RWPE2 (cell line): ENCODE results near the gene POLR1G.

ENCODE experiments used
- ATAC-seq: fragments of 200-7000 bp; cut with Tn5 transposase; 3 replicates; pipeline ENCODE4 v1.9.1; 2021; ENCODE audit warnings: low read depth
- DNase-seq: peaks from one replicate; pipeline ENCODE4 v3.0.0-alpha.2; 2020; ENCODE audit warnings: low spot score
- H3K27ac ChIP-seq: fragments of 450-650 bp; 2 replicates; pipeline ENCODE4 v1.5.1; 2017; ENCODE audit warnings: mild to moderate bottlenecking; ENCODE audit not compliant: poor library complexity, severe bottlenecking
- H3K27me3 ChIP-seq: fragments of 250-450 bp; sonication (Bioruptor Pico); 2 replicates; pipeline ENCODE4 v1.5.1; 2021; ENCODE audit warnings: mild to moderate bottlenecking, moderate library complexity; ENCODE audit not compliant: insufficient read depth, poor library complexity, severe bottlenecking
- H3K36me3 ChIP-seq: fragments of 250-450 bp; sonication (Bioruptor Pico); 2 replicates; pipeline ENCODE4 v1.5.1; 2020; ENCODE audit warnings: low read depth, mild to moderate bottlenecking, moderate library complexity
- H3K4me1 ChIP-seq: fragments of 250-450 bp; sonication (Bioruptor Pico); 2 replicates; pipeline ENCODE4 v1.5.1; 2021; ENCODE audit warnings: mild to moderate bottlenecking, moderate library complexity; ENCODE audit not compliant: insufficient read depth, poor library complexity, severe bottlenecking
- H3K4me3 ChIP-seq: fragments of 250-450 bp; sonication (Bioruptor Pico); 2 replicates; pipeline ENCODE4 v1.5.1; 2021; ENCODE audit warnings: mild to moderate bottlenecking, moderate library complexity; ENCODE audit not compliant: severe bottlenecking
- H3K9me3 ChIP-seq: fragments of 250-450 bp; sonication (Bioruptor Pico); 2 replicates; pipeline ENCODE4 v1.5.1; 2021; ENCODE audit warnings: mild to moderate bottlenecking, moderate library complexity; ENCODE audit not compliant: severe bottlenecking
- CTCF ChIP-seq: fragments of 450-650 bp; IDR thresholded peaks from one replicate; pipeline ENCODE4 v1.5.1; 2017; ENCODE audit warnings: mild to moderate bottlenecking, moderate library complexity; ENCODE audit not compliant: poor library complexity, severe bottlenecking

The POLR1G gene

GRCh38 chr19:45361608-45362007 is 44.8 kb upstream of the POLR1G start:
- H3K36me3 ChIP-seq = peaks cover 89% of the 10 kb centered on the region
- DNase-seq (no peak), ATAC-seq (no peak)
- H3K9me3 ChIP-seq = no peaks in the 10 kb centered on the region
- H3K4me3 ChIP-seq = no peak overlapping the region
- H3K4me1 ChIP-seq = no peaks in the 10 kb centered on the region
- H3K27me3 ChIP-seq = no peaks in the 10 kb centered on the region
- H3K27ac ChIP-seq = no peak overlapping the region
- TF ChIP-seq CTCF = no peak

GRCh38 chr19:45362291-45362690 is 44.2 kb upstream of the POLR1G start:
- DNase-seq = no peak
- H3K27me3 ChIP-seq = no peaks in the 10 kb centered on the region
- ATAC-seq = no peak
- H3K27ac ChIP-seq = no peak overlapping the region
- no peaks in the 10 kb centered on the region for H3K9me3 ChIP-seq
- H3K4me3 ChIP-seq = no peak overlapping the region
- TF ChIP-seq CTCF = no peak
- peaks cover 89% of the 10 kb centered on the region for H3K36me3 ChIP-seq
- no peaks in the 10 kb centered on the region for H3K4me1 ChIP-seq

- DNase-seq (no peak), ATAC-seq (no peak)
- Histone ChIP-seq H3K4me3 (no peak overlapping the region), H3K9me3 (no peaks in the 10 kb centered on the region), H3K27ac (no peak overlapping the region), H3K36me3 (peaks cover 90% of the 10 kb centered on the region), H3K4me1 (no peaks in the 10 kb centered on the region), H3K27me3 (no peaks in the 10 kb centered on the region)
- no peak for TF ChIP-seq CTCF
These were observed 42.5 kb upstream of the POLR1G start for GRCh38 chr19:45363861-45364459.

GRCh38 chr19:45364696-45365095 is 41.7 kb upstream of the POLR1G start:
- Histone ChIP-seq H3K4me3 (no peak overlapping the region), H3K27me3 (no peaks in the 10 kb centered on the region), H3K9me3 (no peaks in the 10 kb centered on the region), H3K36me3 (peaks cover 87% of the 10 kb centered on the region), H3K27ac (no peak overlapping the region), H3K4me1 (peaks cover 5% of the 10 kb centered on the region)
- ATAC-seq = no peak
- TF ChIP-seq CTCF = no peak
- no peak for DNase-seq

- H3K27ac ChIP-seq = peak overlapping the region; percentile 99
- no peaks in the 10 kb centered on the region for H3K27me3 ChIP-seq
- peaks cover 57% of the 10 kb centered on the region for H3K36me3 ChIP-seq
- TF ChIP-seq CTCF = no peak
- DNase-seq (no peak), ATAC-seq (no peak)
- H3K4me1 ChIP-seq = peaks cover 6% of the 10 kb centered on the region
- no peak overlapping the region for H3K4me3 ChIP-seq
- H3K9me3 ChIP-seq = no peaks in the 10 kb centered on the region
These were observed 38.3 kb upstream of the POLR1G start for GRCh38 chr19:45368127-45368526.
